Stimulated activated CD8-positive, alpha-beta memory T cell treated with anti-CD3 and anti-CD28 coated beads, Interleukin-7, amount 100 ng/mL, for 1 hour (primary cell): ENCODE measurements around the gene OR1L6.

Experiments used
- DNase-seq, 2 donors: peaks; one replicate each; pipeline ENCODE4 v3.0.0-alpha.2; 2020; ENCODE audit warnings: low read depth in 2 of 2

Gene OR1L6

GRCh38 chr9:122742003-122742402 lies at the start of gene OR1L6:
TSS of gene OR1L6 (plus strand) at chr9:122742303. CDS start at chr9:122749848, 7,545 bp downstream.
- DNase-seq: no peak

- DNase-seq: no peak
Observed at GRCh38 chr9:122695696-122696095, 46.4 kb upstream of the OR1L6 start.

GRCh38 chr9:122718038-122718437 lies 24.1 kb upstream of the OR1L6 start:
- no peak for DNase-seq

GRCh38 chr9:122719218-122719617 lies 22.9 kb upstream of the OR1L6 start:
- DNase-seq: no peak

- DNase-seq: no peak
Observed at GRCh38 chr9:122723690-122724089, 18.4 kb upstream of the OR1L6 start, which contains the start of gene OR1L4. TSS of gene OR1L4 (plus strand) at chr9:122723990. CDS start at chr9:122723990, 0 bp downstream.

- no peak for DNase-seq
Observed at GRCh38 chr9:122754825-122755224, 12.7 kb downstream of the OR1L6 start.

GRCh38 chr9:122767817-122768216 lies 25.7 kb downstream of the OR1L6 start:
- DNase-seq: no peak

GRCh38 chr9:122777052-122777451 lies 34.9 kb downstream of the OR1L6 start:
- DNase-seq: no peak

GRCh38 chr9:122777935-122778627 lies 36.0 kb downstream of the OR1L6 start:
- DNase-seq: no peak

- DNase-seq: no peak
Observed at GRCh38 chr9:122779181-122779580, 37.1 kb downstream of the OR1L6 start.

- no peak for DNase-seq
Observed at GRCh38 chr9:122780026-122780425, 37.9 kb downstream of the OR1L6 start.

GRCh38 chr9:122781671-122782070 lies 39.6 kb downstream of the OR1L6 start:
- DNase-seq: no peak

GRCh38 chr9:122785269-122785668 lies 43.2 kb downstream of the OR1L6 start:
- no peak for DNase-seq

- no peak for DNase-seq
Observed at GRCh38 chr9:122786338-122786737, 44.2 kb downstream of the OR1L6 start.

GRCh38 chr9:122788831-122789230 lies 46.7 kb downstream of the OR1L6 start, which contains the start of gene OR5C1:
TSS of gene OR5C1 (plus strand) at chr9:122788933. CDS start at chr9:122788933, 0 bp downstream.
- DNase-seq: no peak

GRCh38 chr9:122789256-122790046 lies 47.3 kb downstream of the OR1L6 start:
- no peak for DNase-seq

GRCh38 chr9:122791872-122792669 lies 50.0 kb downstream of the OR1L6 start:
- DNase-seq: no peak

- DNase-seq: no peak
Observed at GRCh38 chr9:122797316-122798063, 55.4 kb downstream of the OR1L6 start.
